SK-N-SH (cell line): ENCODE data around the gene LFNG. TPM values are rescaled to one million over a fixed set of nuclear protein-coding genes. Genes with fewer than 3 reads are reported as not detected.

Experiments used
- CTCF ChIA-PET: fragments of 300-600, 350-600 bp; formaldehyde crosslinking; extraction: SDS; loops from one replicate; lab custom pipeline; 2021; lab: Yijun Ruan, JAX
- POLR2A ChIA-PET: fragments of 350-600 bp; sonication (Branson Sonifier 250); formaldehyde crosslinking; extraction: SDS; loops from one replicate; lab custom pipeline; 2020; ENCODE audit warnings: antibody characterized with exemption, inconsistent platforms; lab: Yijun Ruan, JAX
- DNase-seq: peaks from one replicate; pipeline ENCODE4 v3.0.0; 2012
- H2AFZ ChIP-seq: fragments of 200-600 bp; sonication (generic); 2 replicates; pipeline ENCODE4 v1.8.1; 2016; ENCODE audit warnings: antibody characterized with exemption, mild to moderate bottlenecking, low read depth
- H3F3A ChIP-seq: fragments of 200-600 bp; sonication (generic); replicated peaks from 2 replicates; pipeline ENCODE3; 2016; ENCODE audit warnings: antibody characterized with exemption, mild to moderate bottlenecking; ENCODE audit not compliant: insufficient read depth
- H3K27ac ChIP-seq, 2 experiments: fragments of 200-500 bp in 1 of 2; fragments of 200-600 bp in 1 of 2; sonication (Bioruptor generic) in 1 of 2; sonication (generic), shearing (Covaris generic) in 1 of 2; 2 replicates each; pipeline versions ENCODE4 v1.5.1 to v1.6.1; 2014 to 2016; ENCODE audit warnings: low read depth in 2 of 2, inconsistent platforms in 1 of 2, low read length in 1 of 2, mild to moderate bottlenecking in 1 of 2, mixed read lengths in 1 of 2
- H3K27me3 ChIP-seq: fragments of 200-600 bp; sonication (generic), shearing (Covaris generic); 2 replicates; pipeline ENCODE4 v1.6.1; 2016; ENCODE audit warnings: mixed run types; ENCODE audit not compliant: insufficient read depth
- H3K36me3 ChIP-seq, 2 experiments: fragments of 200-500 bp in 1 of 2; fragments of 200-600 bp in 1 of 2; sonication (Bioruptor generic) in 1 of 2; sonication (generic) in 1 of 2; replicated peaks in 1 of 2; 2 replicates each; pipeline versions ENCODE3 to v1.5.1; 2014 to 2016; ENCODE audit warnings: low read length in 1 of 2, mild to moderate bottlenecking in 1 of 2; ENCODE audit not compliant: insufficient read depth in 2 of 2, control insufficient read depth in 1 of 2
- H3K4me1 ChIP-seq, 2 experiments: fragments of 200-500 bp in 1 of 2; fragments of 200-600 bp in 1 of 2; sonication (Bioruptor generic) in 1 of 2; sonication (generic), shearing (Covaris generic) in 1 of 2; 2 replicates each; pipeline versions ENCODE4 v1.5.1 to v1.6.1; 2014 to 2016; ENCODE audit warnings: low read depth in 1 of 2, low read length in 1 of 2, mixed run types in 1 of 2; ENCODE audit not compliant: insufficient read depth in 2 of 2, control insufficient read depth in 1 of 2
- H3K4me2 ChIP-seq: fragments of 200-600 bp; sonication (generic), shearing (Covaris generic); 2 replicates; pipeline ENCODE4 v1.6.1; 2017; ENCODE audit warnings: mixed run types
- H3K4me3 ChIP-seq, 2 experiments: fragments of 200-500 bp in 1 of 2; fragments of 200-600 bp in 1 of 2; sonication (Bioruptor generic) in 1 of 2; sonication (generic), shearing (Covaris generic) in 1 of 2; 2 replicates each; pipeline versions ENCODE4 v1.5.1 to v1.8.1; 2014 to 2016; ENCODE audit warnings: low read depth in 2 of 2, inconsistent platforms in 1 of 2, low read length in 1 of 2, mild to moderate bottlenecking in 1 of 2, mixed read lengths in 1 of 2, moderate library complexity in 1 of 2
- H3K79me2 ChIP-seq: fragments of 200-600 bp; sonication (generic); 2 replicates; pipeline ENCODE4 v1.8.1; 2017; ENCODE audit warnings: mild to moderate bottlenecking; ENCODE audit not compliant: insufficient read depth
- H3K9ac ChIP-seq: fragments of 200-600 bp; sonication (generic); 2 replicates; pipeline ENCODE4 v1.6.1; 2017; ENCODE audit warnings: mixed run types
- H3K9me2 ChIP-seq: fragments of 200-600 bp; sonication (generic); 2 replicates; pipeline ENCODE4 v1.6.1; 2017; ENCODE audit warnings: mixed run types
- H3K9me3 ChIP-seq: fragments of 200-600 bp; sonication (generic); 2 replicates; pipeline ENCODE4 v1.6.1; 2017; ENCODE audit warnings: mixed run types, mild to moderate bottlenecking, moderate library complexity
- H4K20me1 ChIP-seq: fragments of 200-600 bp; sonication (generic); 2 replicates; pipeline ENCODE4 v1.6.1; 2017; ENCODE audit warnings: mild to moderate bottlenecking, mixed run types; ENCODE audit not compliant: insufficient read depth
- EP300 ChIP-seq, 2 experiments: IDR thresholded peaks; 2 replicates each; pipeline versions ENCODE4 v1.4.0 to v1.6.1; 2012; ENCODE audit warnings: borderline replicate concordance in 1 of 2, low read depth in 1 of 2, low read length in 1 of 2
- FOXJ3 ChIP-seq: sonication (generic); formaldehyde crosslinking; IDR thresholded peaks from 2 replicates; pipeline ENCODE4 v1.5.1; 2020; ENCODE audit warnings: mild to moderate bottlenecking, missing genetic modification reagents
- FOXM1 ChIP-seq: IDR thresholded peaks from 2 replicates; pipeline ENCODE4 v1.4.0; 2012; ENCODE audit warnings: low read depth, mild to moderate bottlenecking
- GABPA ChIP-seq: IDR thresholded peaks from 2 replicates; pipeline ENCODE4 v1.4.0; 2012; ENCODE audit warnings: low read depth, mild to moderate bottlenecking
- GATA2 ChIP-seq: sonication (generic); formaldehyde crosslinking; IDR thresholded peaks from 2 replicates; pipeline ENCODE4 v1.5.0; 2020; ENCODE audit warnings: mild to moderate bottlenecking, missing genetic modification reagents
- JUND ChIP-seq: IDR thresholded peaks from 2 replicates; pipeline ENCODE4 v1.4.0; 2012
- MEF2A ChIP-seq: IDR thresholded peaks from 2 replicates; pipeline ENCODE4 v1.4.0; 2012; ENCODE audit warnings: low read depth, borderline replicate concordance
- MXI1 ChIP-seq: IDR thresholded peaks from 2 replicates; pipeline ENCODE4 v1.6.1; 2012; ENCODE audit warnings: mild to moderate bottlenecking, low read depth, low read length, improper control_type of control experiment
- NFIC ChIP-seq: IDR thresholded peaks from 2 replicates; pipeline ENCODE4 v1.4.0; 2012; ENCODE audit warnings: borderline replicate concordance
- RAD21 ChIP-seq: IDR thresholded peaks from 2 replicates; pipeline ENCODE4 v1.6.1; 2012; ENCODE audit warnings: mild to moderate bottlenecking, low read length
- RXRA ChIP-seq: IDR thresholded peaks from 2 replicates; pipeline ENCODE4 v1.4.0; 2012; ENCODE audit warnings: low read depth, mild to moderate bottlenecking, borderline replicate concordance
- SMC3 ChIP-seq: IDR thresholded peaks from 2 replicates; pipeline ENCODE4 v1.6.1; 2012; ENCODE audit warnings: low read depth, low read length, improper control_type of control experiment
- TAF1 ChIP-seq: IDR thresholded peaks from 2 replicates; pipeline ENCODE4 v1.6.1; 2012; ENCODE audit warnings: low read depth, mild to moderate bottlenecking, low read length, moderate library complexity, borderline replicate concordance
- TEAD4 ChIP-seq: IDR thresholded peaks from 2 replicates; pipeline ENCODE4 v1.4.0; 2012; ENCODE audit warnings: mild to moderate bottlenecking, borderline replicate concordance; ENCODE audit not compliant: insufficient read depth
- YY1 ChIP-seq: IDR thresholded peaks from 2 replicates; pipeline ENCODE4 v1.4.0; 2012; ENCODE audit warnings: low read depth, mild to moderate bottlenecking
- WGBS: methylation state at CpG from one replicate; pipeline ENCODE4 v1.1.6; 2017; ENCODE audit warnings: low lambda C conversion rate; 5-methylcytosine and 5-hydroxymethylcytosine counted together
- polyA plus RNA-seq, 3 experiments: library from polyadenylated mRNA; depleted of rRNA; stranded (reverse); fragments of >200 nt; gene quantifications; 2 replicates each; pipeline ENCODE4 v1.2.3, GENCODE V29; 2012
- TF ChIP-seq, protein P1 (sequence below): IDR thresholded peaks from 2 replicates; pipeline ENCODE4 v1.4.0; 2012; ENCODE audit warnings: low read depth, borderline replicate concordance
- TF ChIP-seq, protein P2 (sequence below): IDR thresholded peaks from 2 replicates; pipeline ENCODE4 v1.4.0; 2012; ENCODE audit warnings: low read depth
- TF ChIP-seq, protein P3 (sequence below): fragments of 200-600 bp; sonication (generic); IDR thresholded peaks from 2 replicates; pipeline ENCODE4 v1.6.1; 2017; ENCODE audit warnings: antibody characterized with exemption, mild to moderate bottlenecking, moderate library complexity

Gene LFNG
- polyA plus RNA-seq, 1 of the 3 experiments (the other 2 are of a cell fraction): 9.4 TPM

DNA sequence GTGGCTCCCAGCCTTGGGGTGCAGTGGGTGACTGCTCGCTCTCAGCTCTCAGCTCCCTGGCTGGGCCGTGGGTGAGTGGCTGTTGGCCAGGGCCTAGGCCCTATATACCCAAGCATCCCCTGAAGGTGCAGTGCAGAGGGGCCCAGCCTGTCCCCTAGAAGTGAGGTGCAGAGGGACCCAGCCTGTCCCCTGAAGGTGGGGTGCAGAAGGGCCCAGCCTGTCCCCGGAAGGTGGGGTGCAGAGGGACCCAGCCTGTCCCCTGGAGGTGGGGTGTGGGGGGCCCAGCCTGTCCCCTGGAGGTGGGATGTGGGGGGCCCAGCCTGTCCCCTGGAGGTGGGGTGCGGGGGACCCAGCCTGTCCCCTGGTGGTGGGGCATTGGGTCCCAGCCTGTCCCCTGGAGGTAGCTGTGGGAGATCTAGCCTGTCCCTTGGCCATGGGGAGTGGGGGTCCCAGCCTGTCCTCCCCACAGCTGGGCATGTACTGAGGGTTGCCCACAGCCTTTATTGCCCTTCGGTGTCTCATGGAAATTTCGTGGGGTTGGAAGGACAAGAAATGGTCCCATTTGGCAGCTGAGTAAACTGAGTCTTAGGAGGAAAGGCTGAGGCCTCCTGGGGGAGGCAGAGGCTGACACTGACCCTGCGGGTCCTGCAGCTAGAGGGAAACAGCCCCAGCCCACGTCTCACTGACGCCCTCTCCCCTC lies 17.5 kb upstream of the LFNG start:
- Histone ChIP-seq H3K79me2 (no peaks in the 10 kb centered on the region), H2AFZ (no peak overlapping the region), H3K4me3 (no peak overlapping the region), H3K4me1 (peaks cover 0 to 2% of the 10 kb centered on the region in 2 experiments; a peak in 1 of 4 replicates), H4K20me1 (no peaks in the 10 kb centered on the region), H3K9me2 (no peaks in the 10 kb centered on the region), H3K27ac (no peak overlapping the region), H3K27me3 (no peaks in the 10 kb centered on the region), H3K9me3 (no peaks in the 10 kb centered on the region), H3K36me3 (no peaks in the 10 kb centered on the region), H3K4me2 (no peak overlapping the region), H3F3A (no peaks in the 10 kb centered on the region), H3K9ac (no peak overlapping the region)
- WGBS: 90% methylated on average over 6 of the region's 9 CpGs
- ChIA-PET POLR2A (interaction anchor here (0.6 kb wide), 1 partner anchor 181 kb away, joined by 4 read pairs; no protein-coding TSS in a partner anchor), CTCF (interaction anchor here (1.0 to 3.1 kb wide), 3 partner anchors 9 to 34 kb away, joined by 3 to 10 read pairs (median 3); no protein-coding TSS in a partner anchor)
- TF ChIP-seq, protein P1, sequence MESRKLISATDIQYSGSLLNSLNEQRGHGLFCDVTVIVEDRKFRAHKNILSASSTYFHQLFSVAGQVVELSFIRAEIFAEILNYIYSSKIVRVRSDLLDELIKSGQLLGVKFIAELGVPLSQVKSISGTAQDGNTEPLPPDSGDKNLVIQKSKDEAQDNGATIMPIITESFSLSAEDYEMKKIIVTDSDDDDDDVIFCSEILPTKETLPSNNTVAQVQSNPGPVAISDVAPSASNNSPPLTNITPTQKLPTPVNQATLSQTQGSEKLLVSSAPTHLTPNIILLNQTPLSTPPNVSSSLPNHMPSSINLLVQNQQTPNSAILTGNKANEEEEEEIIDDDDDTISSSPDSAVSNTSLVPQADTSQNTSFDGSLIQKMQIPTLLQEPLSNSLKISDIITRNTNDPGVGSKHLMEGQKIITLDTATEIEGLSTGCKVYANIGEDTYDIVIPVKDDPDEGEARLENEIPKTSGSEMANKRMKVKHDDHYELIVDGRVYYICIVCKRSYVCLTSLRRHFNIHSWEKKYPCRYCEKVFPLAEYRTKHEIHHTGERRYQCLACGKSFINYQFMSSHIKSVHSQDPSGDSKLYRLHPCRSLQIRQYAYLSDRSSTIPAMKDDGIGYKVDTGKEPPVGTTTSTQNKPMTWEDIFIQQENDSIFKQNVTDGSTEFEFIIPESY: no peak
- TF ChIP-seq EP300 (IDR thresholded peaks at IDR 0.05; ENCODE audit: borderline replicate concordance in 1 of 2, low read depth in 1 of 2, low read length in 1 of 2): no peak
- no peak for TF ChIP-seq YY1
- no peak for TF ChIP-seq NFIC
- TF ChIP-seq JUND: no peak
- TF ChIP-seq RXRA: no peak
- TF ChIP-seq GABPA: no peak
- no peak for TF ChIP-seq MEF2A
- TF ChIP-seq, protein P2, sequence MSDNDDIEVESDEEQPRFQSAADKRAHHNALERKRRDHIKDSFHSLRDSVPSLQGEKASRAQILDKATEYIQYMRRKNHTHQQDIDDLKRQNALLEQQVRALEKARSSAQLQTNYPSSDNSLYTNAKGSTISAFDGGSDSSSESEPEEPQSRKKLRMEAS: no peak
- no peak for TF ChIP-seq GATA2
- TF ChIP-seq TAF1: no peak
- TF ChIP-seq SMC3: no peak
- TF ChIP-seq FOXJ3: no peak
- TF ChIP-seq, protein P3, sequence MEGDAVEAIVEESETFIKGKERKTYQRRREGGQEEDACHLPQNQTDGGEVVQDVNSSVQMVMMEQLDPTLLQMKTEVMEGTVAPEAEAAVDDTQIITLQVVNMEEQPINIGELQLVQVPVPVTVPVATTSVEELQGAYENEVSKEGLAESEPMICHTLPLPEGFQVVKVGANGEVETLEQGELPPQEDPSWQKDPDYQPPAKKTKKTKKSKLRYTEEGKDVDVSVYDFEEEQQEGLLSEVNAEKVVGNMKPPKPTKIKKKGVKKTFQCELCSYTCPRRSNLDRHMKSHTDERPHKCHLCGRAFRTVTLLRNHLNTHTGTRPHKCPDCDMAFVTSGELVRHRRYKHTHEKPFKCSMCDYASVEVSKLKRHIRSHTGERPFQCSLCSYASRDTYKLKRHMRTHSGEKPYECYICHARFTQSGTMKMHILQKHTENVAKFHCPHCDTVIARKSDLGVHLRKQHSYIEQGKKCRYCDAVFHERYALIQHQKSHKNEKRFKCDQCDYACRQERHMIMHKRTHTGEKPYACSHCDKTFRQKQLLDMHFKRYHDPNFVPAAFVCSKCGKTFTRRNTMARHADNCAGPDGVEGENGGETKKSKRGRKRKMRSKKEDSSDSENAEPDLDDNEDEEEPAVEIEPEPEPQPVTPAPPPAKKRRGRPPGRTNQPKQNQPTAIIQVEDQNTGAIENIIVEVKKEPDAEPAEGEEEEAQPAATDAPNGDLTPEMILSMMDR: no peak
- TF ChIP-seq TEAD4: no peak
- TF ChIP-seq FOXM1: no peak
- TF ChIP-seq RAD21: no peak
- no peak for TF ChIP-seq MXI1
- no peak for DNase-seq
